GM21515 (cell line): ENCODE results near the gene TPCN1.

Source experiments
- ATAC-seq: cut with Tn5 transposase; IDR thresholded peaks from one replicate; pipeline ENCODE4 v1.9.1; 2021; ENCODE audit not compliant: unreplicated experiment

The TPCN1 gene

GRCh38 chr12:113278633-113279032 is 57.4 kb downstream of the TPCN1 start:
- ATAC-seq = no peak

DNA sequence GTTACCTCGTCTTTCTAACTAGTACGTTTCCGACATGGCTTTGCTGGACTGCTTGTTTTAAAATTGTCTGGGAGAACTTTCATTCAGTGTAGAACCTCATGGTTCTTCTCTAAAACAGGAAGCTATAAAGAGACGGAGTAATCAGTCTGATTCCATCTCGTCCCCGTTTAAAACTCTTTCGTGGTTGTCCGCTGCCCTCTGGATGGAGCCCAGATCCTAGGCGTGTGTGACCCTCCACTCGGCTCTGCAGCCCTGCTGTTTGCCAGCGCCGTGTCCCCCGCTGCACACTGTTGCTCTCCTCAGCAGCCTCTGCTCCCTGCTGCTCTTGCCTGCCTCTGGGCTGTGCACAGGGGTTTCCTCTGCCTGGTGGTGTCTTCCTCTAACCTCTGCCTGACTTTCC is 63.5 kb downstream of the TPCN1 start:
- no peak for ATAC-seq

DNA sequence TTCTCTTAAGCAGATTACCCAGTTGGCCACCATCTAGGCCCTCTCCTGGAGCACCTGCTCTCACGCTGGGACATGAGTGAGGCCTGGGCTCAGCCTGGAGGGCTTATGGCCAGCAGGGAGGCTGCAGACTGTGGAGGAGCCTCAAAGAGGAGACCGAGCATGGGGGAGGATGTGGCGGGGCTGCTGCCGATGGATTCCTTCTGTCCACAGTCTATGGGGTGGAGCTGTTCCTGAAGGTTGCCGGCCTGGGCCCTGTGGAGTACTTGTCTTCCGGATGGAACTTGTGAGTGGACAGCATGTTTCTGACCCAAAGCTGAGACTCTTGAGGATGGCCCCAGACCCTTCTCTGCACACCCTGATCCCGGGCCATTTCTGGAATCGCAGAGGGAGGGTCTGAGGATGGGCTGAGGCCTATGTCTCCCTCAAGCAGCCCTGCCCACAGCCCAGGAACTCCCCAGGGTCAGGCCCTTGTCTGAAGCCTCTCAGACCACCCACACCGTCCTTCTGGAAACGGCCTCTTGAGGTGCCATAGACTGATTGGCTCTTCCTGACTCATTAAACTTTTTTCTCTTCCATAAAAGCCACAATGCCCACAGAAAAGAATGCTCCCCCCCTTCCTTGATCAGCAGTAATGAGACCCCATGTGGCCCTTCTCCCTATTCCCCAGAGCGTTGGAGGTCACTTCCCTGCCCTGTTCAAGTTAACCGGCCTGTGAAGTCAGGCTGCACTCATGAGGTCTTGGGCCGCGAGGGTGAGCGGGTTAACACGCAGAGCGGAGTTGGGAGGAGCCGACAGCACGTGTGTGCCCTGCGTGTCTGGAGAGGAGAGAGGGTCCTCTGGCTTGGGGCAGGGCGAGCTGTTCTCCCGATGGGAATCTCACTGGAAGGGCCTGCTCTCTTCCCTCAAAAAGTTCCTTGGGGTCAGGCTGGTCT is 64.7 kb downstream of the TPCN1 start:
- no peak for ATAC-seq

- ATAC-seq = no peak
These were observed 65.4 kb downstream of the TPCN1 start for GRCh38 chr12:113286712-113287111.

GRCh38 chr12:113287146-113287898 is 66.1 kb downstream of the TPCN1 start:
- no peak for ATAC-seq

- no peak for ATAC-seq
These were observed 66.6 kb downstream of the TPCN1 start for GRCh38 chr12:113287899-113288282.

DNA sequence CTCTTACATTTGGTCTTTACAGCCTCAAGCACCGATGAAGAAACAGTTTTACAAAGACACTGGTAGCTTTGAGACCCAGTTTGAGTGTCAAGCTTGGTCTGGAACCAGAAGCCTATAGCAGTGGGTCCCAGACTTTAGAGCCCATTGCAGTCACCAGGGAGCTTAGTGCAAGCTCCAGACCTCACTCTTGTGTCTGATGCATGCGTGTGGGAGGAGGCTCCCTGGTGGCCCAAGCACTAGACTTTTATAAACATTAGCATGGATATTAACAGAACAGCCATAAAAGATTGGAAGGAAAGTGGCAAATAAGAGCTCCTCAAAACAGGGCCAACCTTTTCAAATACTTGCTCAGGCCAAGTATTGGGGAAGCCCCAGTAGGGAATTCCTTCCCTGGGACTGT is 68.1 kb downstream of the TPCN1 start:
- no peak for ATAC-seq

- ATAC-seq = no peak
These were observed 69.2 kb downstream of the TPCN1 start for GRCh38 chr12:113290506-113290905.

DNA sequence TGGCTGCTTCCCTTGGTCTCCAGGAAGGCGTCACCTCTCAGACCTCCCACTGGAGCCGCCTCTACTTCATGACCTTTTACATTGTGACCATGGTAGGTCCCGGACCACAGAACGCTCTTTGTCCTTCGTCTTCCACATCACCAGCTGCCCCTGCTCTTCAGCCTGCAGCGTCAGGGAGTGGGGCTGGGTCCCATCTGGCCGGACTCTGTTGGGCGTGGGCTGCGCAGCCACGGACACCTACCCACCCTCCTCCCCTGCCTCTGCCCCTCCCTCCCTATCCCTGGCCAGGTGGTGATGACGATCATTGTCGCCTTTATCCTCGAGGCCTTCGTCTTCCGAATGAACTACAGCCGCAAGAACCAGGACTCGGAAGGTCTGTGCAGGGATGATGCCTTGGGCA is 70.3 kb downstream of the TPCN1 start:
- ATAC-seq = no peak

- ATAC-seq = no peak
These were observed 70.8 kb downstream of the TPCN1 start for GRCh38 chr12:113292091-113292490.

DNA sequence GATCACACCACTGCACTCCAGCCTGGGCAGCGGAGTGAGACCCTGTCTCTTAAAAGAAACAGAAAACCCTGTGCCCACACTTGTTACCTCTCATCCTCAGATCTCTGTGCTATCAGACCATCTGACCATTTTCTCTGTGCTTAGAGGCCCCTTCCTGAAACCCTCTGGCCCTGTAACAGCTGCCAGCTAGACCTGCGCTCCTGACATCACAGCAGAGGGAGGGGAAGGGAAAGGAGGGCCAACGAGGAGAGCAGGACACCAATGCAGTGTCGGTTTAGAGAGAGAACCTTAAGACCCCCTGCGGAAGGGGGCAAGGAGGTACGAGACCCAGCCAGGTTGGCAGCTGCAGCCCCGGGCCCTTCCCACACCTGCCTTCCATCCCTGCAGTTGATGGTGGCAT is 71.3 kb downstream of the TPCN1 start:
- ATAC-seq = no peak

DNA sequence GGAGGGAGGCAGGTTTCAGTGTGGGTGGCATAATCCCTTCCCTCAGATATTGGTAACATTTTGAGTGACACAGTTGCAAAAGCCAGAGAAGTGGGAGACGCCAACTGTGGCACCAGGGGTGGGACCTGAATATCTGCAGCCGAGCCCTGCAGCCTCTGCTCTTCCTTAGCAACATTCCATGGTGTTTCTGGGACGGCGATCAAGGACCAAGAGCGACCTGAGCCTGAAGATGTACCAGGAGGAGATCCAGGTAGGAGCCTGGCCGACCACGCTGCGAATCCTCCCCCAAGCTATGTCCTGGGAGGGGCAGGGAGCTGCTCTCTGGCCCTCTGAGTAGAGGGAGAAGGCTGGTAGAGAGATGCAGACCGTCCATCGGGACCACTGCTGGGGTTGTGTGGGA is 71.8 kb downstream of the TPCN1 start:
- ATAC-seq = no peak

GRCh38 chr12:113295886-113296556 is 74.8 kb downstream of the TPCN1 start:
- no peak for ATAC-seq

DNA sequence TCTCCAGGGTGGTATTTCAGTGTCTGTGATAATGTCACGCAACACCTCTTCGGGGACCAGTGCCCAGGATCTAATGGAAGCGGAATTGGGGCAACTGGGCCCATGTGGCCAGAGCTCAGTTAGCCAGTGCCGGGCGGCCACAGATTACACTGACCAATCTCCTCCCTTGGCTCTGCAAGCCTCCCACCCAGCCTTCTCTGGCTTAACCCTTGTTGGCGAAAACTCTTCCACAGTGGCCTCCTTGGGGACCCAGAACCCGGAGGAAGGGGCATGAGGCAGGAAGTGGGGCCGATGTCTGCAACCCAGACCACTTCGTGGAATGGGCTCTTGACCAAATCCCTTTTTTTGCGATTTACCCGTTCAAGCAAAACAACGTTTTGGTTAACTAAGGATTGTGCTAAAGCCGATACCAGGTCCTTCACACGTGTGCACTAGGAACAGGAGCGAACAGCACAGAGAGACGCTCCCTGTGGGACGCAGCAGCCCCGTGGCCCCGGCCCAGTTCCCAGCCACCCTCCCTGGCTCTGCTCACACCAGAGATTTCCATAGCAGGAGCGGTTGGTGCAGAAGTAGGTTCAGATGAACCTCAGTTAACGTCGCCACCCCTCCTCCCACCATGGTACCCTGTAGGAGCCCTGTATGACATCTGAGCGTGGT is 75.4 kb downstream of the TPCN1 start:
- no peak for ATAC-seq

- no peak for ATAC-seq
These were observed 75.9 kb downstream of the TPCN1 start for GRCh38 chr12:113297214-113297587.

DNA sequence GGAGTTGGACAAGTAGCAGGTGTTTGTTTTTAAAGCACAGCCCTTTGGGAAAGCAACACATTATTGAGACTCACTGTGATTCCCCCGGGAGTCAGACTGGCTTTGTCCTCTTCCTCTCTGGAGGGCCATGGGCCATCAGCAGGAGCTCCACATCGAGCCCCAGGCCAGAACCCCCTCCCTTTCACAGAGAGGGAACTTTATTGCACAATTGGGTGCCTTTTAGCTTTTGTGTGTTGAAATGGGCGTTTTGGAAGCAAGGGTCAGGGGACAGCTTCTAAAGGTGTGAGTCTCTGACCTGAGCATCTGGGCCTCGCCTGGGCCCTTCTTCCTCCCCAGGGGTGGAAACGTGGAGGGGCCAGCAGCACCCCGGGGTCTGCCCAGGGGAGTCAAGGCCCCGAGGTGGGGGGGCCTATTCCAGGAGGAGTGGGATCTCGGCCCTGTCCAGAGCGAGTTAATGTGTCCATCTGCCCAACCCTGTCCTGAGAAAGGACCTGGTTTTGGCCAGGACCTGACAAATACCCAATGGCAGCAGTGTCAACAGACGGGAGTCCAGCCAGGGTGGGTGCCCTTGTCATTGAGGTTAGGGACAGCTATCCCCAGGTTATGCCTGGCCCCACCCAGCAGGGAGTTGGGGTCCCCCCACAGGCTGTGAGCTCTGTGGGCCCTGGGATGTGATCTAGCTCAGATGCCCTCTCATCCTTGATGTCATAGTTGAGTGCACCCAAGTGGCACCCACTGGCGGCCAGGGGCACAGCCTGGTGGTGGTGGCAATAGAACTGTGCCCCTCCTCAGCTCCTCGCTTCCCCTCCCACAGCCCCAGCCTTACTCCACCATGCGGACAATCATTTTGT is 76.6 kb downstream of the TPCN1 start:
- ATAC-seq = no peak

DNA sequence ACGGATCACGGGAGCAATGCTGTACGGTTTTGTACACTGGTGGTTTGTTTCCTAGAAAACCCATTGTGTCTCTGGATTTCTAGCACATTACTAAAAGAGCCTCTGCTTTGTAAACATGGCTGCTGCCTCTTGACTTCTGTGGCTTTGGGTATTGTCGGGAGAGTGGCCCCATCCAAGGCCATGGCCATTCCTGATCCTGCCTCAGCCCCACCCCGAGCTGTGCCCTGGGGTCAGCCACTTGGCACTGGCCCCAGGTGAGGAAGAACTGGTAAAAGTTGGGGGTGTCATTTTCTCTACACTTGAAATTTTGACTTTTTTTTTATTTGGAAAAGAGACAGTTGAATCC is 77.2 kb downstream of the TPCN1 start:
- ATAC-seq = no peak

DNA sequence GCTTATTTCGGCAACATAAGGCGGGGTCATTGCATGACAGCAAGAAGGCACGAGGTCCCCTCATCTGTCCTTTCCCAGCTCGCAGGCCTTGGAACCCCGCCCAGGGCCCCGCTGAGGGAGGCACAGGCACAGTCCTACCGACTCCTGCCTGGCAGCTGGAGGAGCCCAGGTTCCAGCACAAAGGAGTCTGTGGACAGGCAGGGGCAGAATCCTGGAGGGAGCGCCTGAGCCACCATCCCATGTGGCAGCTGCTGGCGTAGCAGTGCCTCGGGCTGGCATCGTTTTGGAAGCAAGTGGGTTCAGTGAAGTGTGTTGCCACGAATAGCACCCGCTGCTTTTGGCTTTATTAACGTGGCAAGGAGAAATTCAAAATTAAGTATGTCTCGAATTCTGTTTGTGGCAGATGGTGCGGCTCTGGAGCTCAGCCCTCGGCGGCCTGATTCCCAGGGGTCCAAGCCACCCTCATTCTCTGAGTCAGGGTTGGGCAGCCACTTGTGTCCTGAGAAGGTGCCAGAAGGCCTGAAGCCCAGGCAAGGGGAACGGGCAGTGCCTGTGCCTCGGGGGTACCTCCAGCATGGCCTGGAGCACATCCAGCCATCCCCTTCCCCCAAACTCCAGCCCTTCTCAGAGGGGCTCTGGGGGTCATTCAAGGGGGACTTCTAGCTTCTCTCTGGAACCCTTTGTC is 77.7 kb downstream of the TPCN1 start:
- no peak for ATAC-seq

GRCh38 chr12:113299619-113300237 is 78.5 kb downstream of the TPCN1 start:
- ATAC-seq = no peak
